ENCODE measurements around the gene ZNF570. TPM values are rescaled to one million over a fixed set of nuclear protein-coding genes. Genes with fewer than 3 reads are reported as not detected.

Gene ZNF570
- total RNA-seq, 1 experiment from 2014 or later = not detected

GRCh38 chr19:37511186-37511585 is 42.0 kb downstream of the ZNF570 start:
- no peak for TF ChIP-seq CTCF (IDR thresholded peaks at IDR 0.05; ENCODE audit: insufficient read depth in 1 of 2, low read depth in 1 of 2, low read length in 1 of 2, severe bottlenecking in 1 of 2, unreplicated experiment in 1 of 2)
- no TSS peak for BruUV-seq (replicated peaks)
- ChIA-PET POLR2A (no interaction called here), CTCF (no interaction called here)
- Histone ChIP-seq H3K36me3 (ENCODE audit: control insufficient read depth, insufficient read depth, low read length) (no peaks in the 10 kb centered on the region), H3K4me3 (ENCODE audit: low read depth, low read length) (no peak overlapping the region), H3K27me3 (replicated peaks; ENCODE audit: control insufficient read depth, insufficient read depth, low read length) (no peaks in the 10 kb centered on the region), H3K9me3 (peaks cover 51% of the 10 kb centered on the region), H3K4me1 (no peaks in the 10 kb centered on the region)
- intact Hi-C loops (cut with micrococcal nuclease; ENCODE audit: unreplicated experiment) = no loop called here
- peaks cover 30% of the 10 kb centered on the region for H3K9me3 Mint-ChIP-seq (ENCODE audit: unreplicated experiment)
- no peak overlapping the region for H3K27ac Mint-ChIP-seq (ENCODE audit: unreplicated experiment)
- no peak overlapping the region for H3K4me3 Mint-ChIP-seq (ENCODE audit: unreplicated experiment)
- H3K4me1 Mint-ChIP-seq (ENCODE audit: low read depth, unreplicated experiment) = no peaks in the 10 kb centered on the region
- DNase-seq = no peak
- no peaks in the 10 kb centered on the region for H3K27me3 Mint-ChIP-seq (ENCODE audit: insufficient read depth, unreplicated experiment)
- no peaks in the 10 kb centered on the region for H3K36me3 Mint-ChIP-seq (ENCODE audit: insufficient read depth, unreplicated experiment)

- no peaks in the 10 kb centered on the region for H3K36me3 Mint-ChIP-seq (ENCODE audit: insufficient read depth, unreplicated experiment)
- H3K4me1 Mint-ChIP-seq (ENCODE audit: low read depth, unreplicated experiment) = no peaks in the 10 kb centered on the region
- peaks cover 31% of the 10 kb centered on the region for H3K9me3 Mint-ChIP-seq (ENCODE audit: unreplicated experiment)
- POLR2A ChIA-PET = no interaction called here
- Histone ChIP-seq H3K4me1 (no peaks in the 10 kb centered on the region), H3K9me3 (peaks cover 46% of the 10 kb centered on the region), H3K27me3 (replicated peaks; ENCODE audit: control insufficient read depth, insufficient read depth, low read length) (no peaks in the 10 kb centered on the region), H3K36me3 (ENCODE audit: control insufficient read depth, insufficient read depth, low read length) (no peaks in the 10 kb centered on the region), H3K4me3 (ENCODE audit: low read depth, low read length) (no peak overlapping the region)
- intact Hi-C loops (cut with micrococcal nuclease; ENCODE audit: unreplicated experiment) = no loop called here
- no TSS peak for BruUV-seq (replicated peaks)
- no peak overlapping the region for H3K27ac Mint-ChIP-seq (ENCODE audit: unreplicated experiment)
- TF ChIP-seq CTCF (IDR thresholded peaks at IDR 0.05; ENCODE audit: insufficient read depth in 1 of 2, low read depth in 1 of 2, low read length in 1 of 2, severe bottlenecking in 1 of 2, unreplicated experiment in 1 of 2) = no peak
- no peak overlapping the region for H3K4me3 Mint-ChIP-seq (ENCODE audit: unreplicated experiment)
- H3K27me3 Mint-ChIP-seq (ENCODE audit: insufficient read depth, unreplicated experiment) = no peaks in the 10 kb centered on the region
- DNase-seq = no peak
- CTCF ChIA-PET = no interaction called here
Measured at GRCh38 chr19:37511821-37512220, 42.7 kb downstream of the ZNF570 start.

GRCh38 chr19:37513397-37513796 is 44.2 kb downstream of the ZNF570 start:
- no peak for DNase-seq
- H3K27ac Mint-ChIP-seq (ENCODE audit: unreplicated experiment) = no peak overlapping the region
- BruUV-seq (replicated peaks) = no TSS peak
- Histone ChIP-seq H3K4me1 (no peaks in the 10 kb centered on the region), H3K4me3 (ENCODE audit: low read depth, low read length) (no peak overlapping the region), H3K27me3 (replicated peaks; ENCODE audit: control insufficient read depth, insufficient read depth, low read length) (no peaks in the 10 kb centered on the region), H3K9me3 (peaks cover 36% of the 10 kb centered on the region), H3K36me3 (ENCODE audit: control insufficient read depth, insufficient read depth, low read length) (no peaks in the 10 kb centered on the region)
- no peaks in the 10 kb centered on the region for H3K27me3 Mint-ChIP-seq (ENCODE audit: insufficient read depth, unreplicated experiment)
- CTCF ChIA-PET = no interaction called here
- intact Hi-C loops (cut with micrococcal nuclease; ENCODE audit: unreplicated experiment) = no loop called here
- POLR2A ChIA-PET = no interaction called here
- no peak overlapping the region for H3K4me3 Mint-ChIP-seq (ENCODE audit: unreplicated experiment)
- peaks cover 31% of the 10 kb centered on the region for H3K9me3 Mint-ChIP-seq (ENCODE audit: unreplicated experiment)
- no peaks in the 10 kb centered on the region for H3K4me1 Mint-ChIP-seq (ENCODE audit: low read depth, unreplicated experiment)
- H3K36me3 Mint-ChIP-seq (ENCODE audit: insufficient read depth, unreplicated experiment) = no peaks in the 10 kb centered on the region
- no peak for TF ChIP-seq CTCF (IDR thresholded peaks at IDR 0.05; ENCODE audit: insufficient read depth in 1 of 2, low read depth in 1 of 2, low read length in 1 of 2, severe bottlenecking in 1 of 2, unreplicated experiment in 1 of 2)

Data from Caco-2 (cell line).